GM18511 (cell line): ENCODE data around the gene RAP1GAP2.
"Not testable (repeated sequence)": the region's sequence is repeated elsewhere in the genome, so short reads cannot be mapped to it uniquely, and the experiment has no call there.

ENCODE experiments used
- ATAC-seq: cut with Tn5 transposase; IDR thresholded peaks from one replicate; pipeline ENCODE4 v1.9.1; 2021; ENCODE audit warnings: mild to moderate bottlenecking, moderate library complexity; ENCODE audit not compliant: unreplicated experiment

The RAP1GAP2 gene

GRCh38 chr17:2880050-2880449 lies 83.8 kb downstream of the RAP1GAP2 start:
- no peak for ATAC-seq

- ATAC-seq: no peak
These were observed 85.1 kb downstream of the RAP1GAP2 start for GRCh38 chr17:2881295-2881694.

GRCh38 chr17:2883544-2884213 lies 87.4 kb downstream of the RAP1GAP2 start:
- no peak for ATAC-seq

DNA sequence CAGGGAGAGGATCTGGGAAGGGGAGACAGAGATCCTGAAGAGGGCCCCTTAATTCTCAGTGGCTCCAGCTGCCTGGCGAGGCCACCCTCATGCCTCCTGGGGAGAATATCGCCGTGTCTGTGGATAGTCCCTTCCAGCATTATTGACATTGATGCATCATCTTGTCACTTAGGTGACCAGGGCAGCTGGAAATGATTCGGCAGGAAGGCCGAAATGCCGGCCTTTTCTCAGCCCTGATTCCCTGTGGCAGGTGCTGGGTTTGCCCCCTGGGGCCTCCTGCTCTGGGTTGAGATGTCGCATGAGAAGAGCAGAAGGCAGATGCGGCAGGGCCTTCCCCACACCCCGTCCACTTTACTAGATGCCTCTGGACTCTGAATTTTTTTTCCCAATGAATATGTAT lies 89.5 kb downstream of the RAP1GAP2 start:
- no peak for ATAC-seq

DNA sequence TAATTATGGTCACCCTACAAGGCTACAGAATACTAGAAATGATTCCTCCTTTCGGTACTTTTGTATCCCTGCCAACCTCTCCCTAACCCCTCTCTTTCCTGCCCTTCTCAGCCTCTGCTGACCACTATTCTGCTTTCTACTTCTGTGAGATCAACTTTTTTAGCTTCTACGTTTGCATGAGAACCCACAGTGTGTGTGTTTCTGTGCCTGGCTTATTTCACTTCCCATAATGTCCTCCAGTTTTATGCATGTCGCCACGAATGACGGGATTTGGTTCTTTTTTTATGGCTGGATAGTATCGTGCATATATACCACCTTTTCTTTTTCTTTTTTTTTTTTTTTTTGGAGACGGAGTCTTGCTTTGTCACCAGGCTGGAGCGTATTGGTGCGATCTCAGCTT lies 92.1 kb downstream of the RAP1GAP2 start:
- no peak for ATAC-seq

DNA sequence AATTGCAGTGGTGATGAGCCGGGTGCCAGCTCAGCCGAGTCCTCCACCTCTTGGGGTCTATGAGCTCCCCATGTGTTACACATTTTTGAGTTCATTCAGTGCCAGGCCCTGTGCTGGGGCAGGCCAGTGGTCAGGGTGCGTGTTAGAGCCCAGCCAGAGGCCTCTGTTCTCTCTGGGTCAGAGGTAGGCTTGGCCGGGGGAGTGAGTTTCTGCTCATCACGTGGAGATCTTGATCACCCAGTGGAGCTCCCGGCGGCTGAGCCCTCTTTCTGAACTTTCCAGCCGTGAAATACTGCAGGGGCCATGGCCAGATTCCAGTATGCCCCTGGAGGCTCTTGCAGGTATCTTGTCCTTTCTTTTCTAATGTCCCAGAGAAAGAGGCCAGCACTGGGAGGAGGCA lies 93.0 kb downstream of the RAP1GAP2 start:
- no peak for ATAC-seq

- not testable (repeated sequence) for ATAC-seq
These were observed 94.5 kb downstream of the RAP1GAP2 start for GRCh38 chr17:2890778-2891177.

GRCh38 chr17:2892305-2892971 lies 96.2 kb downstream of the RAP1GAP2 start:
- ATAC-seq: no peak

- ATAC-seq: no peak
These were observed 97.2 kb downstream of the RAP1GAP2 start for GRCh38 chr17:2893422-2893914.

DNA sequence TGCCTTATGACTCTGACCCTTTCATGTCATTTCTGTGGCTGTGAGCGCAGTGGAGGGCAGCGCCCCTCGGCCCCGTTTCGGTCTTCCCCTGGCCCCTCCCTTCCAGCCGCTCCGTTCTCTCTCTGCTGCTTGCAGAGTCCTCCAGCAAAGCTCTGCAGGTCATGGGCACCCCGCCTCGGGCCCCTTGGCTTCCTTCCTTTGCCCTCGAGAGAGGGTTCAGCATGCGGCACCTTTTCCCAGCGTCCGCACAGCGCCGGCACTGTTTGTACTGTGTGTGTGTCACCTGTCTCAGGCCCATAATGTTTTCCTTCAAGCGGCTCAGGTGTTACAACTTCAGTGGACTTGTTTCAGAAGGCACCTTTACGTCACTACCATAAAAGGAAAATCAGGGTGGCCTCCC lies 98.5 kb downstream of the RAP1GAP2 start:
- ATAC-seq: no peak

DNA sequence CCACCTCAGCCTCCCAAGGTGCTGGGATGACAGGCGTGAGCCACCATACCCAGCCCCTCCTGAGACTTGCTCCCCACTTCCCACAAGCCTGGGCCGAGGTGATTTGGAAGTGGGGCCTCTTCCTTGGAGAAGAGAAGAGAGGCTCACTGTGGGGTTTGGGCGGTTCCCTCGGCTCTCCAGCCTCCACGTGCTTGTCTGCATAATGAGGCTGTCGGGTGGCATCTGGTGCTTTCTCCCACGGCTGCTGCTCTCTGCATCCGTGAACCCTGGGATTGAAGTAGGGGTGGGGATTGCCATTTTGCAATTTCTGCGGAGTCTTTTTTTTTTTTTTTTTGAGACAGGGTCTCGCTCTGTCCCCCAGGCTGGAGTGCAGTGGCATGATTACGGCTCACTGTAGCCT lies 101.4 kb downstream of the RAP1GAP2 start:
- no peak for ATAC-seq

DNA sequence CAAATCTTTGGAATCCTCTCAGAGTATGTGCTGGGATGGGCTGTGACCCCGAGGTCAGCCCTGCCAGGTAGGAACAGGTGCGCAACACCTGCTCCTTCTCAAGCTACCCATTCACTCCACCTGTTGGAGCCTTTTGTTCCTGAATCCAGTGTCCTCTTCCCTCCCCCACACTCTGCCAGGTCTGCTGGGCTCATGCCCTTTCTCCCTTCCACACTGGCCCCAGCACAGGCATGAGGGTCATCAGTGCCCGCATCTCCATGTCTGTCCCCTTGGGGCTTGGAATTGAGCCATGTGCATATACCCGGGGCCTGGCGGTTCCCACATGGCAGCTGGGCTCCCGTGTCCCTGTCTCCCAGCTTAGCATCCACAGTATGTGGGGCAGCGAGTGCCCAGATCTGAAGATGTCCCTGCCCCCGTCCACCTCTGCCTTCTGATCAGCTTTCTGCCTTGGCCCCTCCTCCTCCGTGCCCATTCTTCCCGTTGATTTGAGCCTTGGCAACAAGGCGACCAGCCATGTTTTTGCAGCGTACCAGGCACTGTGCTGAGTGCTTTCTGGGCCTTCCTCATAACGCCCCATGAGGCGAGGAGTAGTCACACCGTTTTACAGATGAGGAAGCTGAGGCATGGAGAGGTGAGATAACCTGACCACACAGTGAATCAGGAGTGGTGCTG lies 102.2 kb downstream of the RAP1GAP2 start:
- no peak for ATAC-seq

- no peak for ATAC-seq
These were observed 103.7 kb downstream of the RAP1GAP2 start for GRCh38 chr17:2899906-2900305.

DNA sequence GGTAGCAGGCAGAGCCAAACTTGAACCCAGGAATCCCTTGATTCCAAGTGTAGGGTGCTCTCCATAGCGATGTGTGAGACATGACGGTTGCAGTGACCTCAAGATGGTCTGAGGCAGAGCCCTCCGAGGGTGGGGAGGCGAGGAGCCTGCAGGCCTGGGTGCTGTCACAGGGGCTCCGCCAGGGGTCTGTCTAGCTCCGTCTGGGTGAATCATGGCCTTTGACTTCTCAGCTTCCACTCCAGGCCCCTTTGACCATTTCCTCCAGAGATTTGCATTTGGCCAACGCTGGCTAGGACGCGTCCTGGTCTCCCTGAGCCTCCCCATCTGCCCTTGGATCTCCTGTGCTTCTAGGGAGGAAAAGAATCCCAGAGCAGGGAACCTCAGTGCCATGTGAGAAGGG lies 104.6 kb downstream of the RAP1GAP2 start:
- no peak for ATAC-seq

DNA sequence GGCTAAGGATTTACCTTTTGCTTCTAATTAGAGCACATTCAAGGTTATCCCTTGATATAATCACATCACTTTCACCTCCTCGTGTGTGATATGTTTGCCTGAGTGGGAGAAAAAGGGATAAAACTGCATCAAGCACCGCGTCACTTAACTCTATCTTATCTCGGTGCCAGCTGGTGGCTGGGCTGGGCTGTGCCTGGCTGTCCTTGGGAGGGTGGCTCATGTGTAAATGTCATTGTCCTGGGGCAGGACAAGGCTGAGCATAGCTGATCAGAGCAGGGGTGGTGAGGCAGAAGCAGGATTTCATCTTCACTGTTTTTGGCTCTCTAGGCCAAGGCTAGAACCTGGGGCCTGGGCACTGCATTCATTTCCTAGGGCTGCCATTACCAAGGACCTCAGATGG lies 105.3 kb downstream of the RAP1GAP2 start:
- no peak for ATAC-seq

GRCh38 chr17:2902546-2902945 lies 106.3 kb downstream of the RAP1GAP2 start:
- ATAC-seq: no peak

GRCh38 chr17:2903193-2903974 lies 107.1 kb downstream of the RAP1GAP2 start:
- no peak for ATAC-seq

- ATAC-seq: no peak
These were observed 107.9 kb downstream of the RAP1GAP2 start for GRCh38 chr17:2904135-2904534.

GRCh38 chr17:2905269-2905668 lies 109.0 kb downstream of the RAP1GAP2 start:
- ATAC-seq: no peak

GRCh38 chr17:2905696-2906501 lies 109.7 kb downstream of the RAP1GAP2 start:
- ATAC-seq: no peak
